ENCODE data around the gene LMX1B.

The LMX1B gene

DNA sequence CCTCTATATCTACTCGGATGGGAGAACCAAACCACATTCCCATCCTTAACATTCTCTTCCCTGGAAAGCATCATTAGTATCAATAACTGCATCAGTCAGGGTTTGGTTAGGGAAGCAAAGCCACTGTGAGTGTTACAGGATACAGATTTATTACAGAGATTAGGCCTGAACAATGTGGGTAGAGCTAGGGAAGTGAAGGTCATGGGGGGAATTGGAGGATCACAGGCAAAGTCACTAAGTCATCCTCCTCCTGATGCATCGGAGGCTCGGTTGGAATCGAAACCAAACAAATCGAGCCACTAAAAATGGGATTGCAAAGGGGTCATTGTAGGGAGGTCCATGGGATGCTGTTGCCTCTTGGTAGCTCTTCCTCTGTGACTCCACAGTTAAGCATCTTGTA lies 129.3 kb downstream of the LMX1B start:
- H3K27ac ChIP-seq (ENCODE audit: insufficient read depth in 1 of 2, low read depth in 1 of 2, low read length in 2 of 2, poor library complexity in 1 of 2, severe bottlenecking in 2 of 2), result no peak overlapping the region
- H3K27me3 ChIP-seq (replicated peaks in 2 of 5; ENCODE audit: control insufficient read depth in 4 of 5, insufficient read depth in 5 of 5, low read length in 4 of 5), result no peaks in the 10 kb centered on the region
- H3K4me3 ChIP-seq (ENCODE audit: control insufficient read depth in 1 of 7, extremely low read depth in 1 of 7, insufficient read depth in 4 of 7, low read depth in 2 of 7, low read length in 6 of 7), result peak overlapping the region in 1 of 7 experiments; percentile 35
- ChIA-PET POLR2A (interaction anchor here (1.2 kb wide), 1 partner anchor 20 kb away, joined by 3 read pairs; no protein-coding TSS in a partner anchor), CTCF (interaction anchor here (1.1 to 7.6 kb wide), 6 partner anchors 15 to 73 kb away, joined by 3 to 60 read pairs (median 6); no protein-coding TSS in a partner anchor)
- peaks cover 0 to 43% (median 34%) of the 10 kb centered on the region in 4 experiments for H3K4me1 ChIP-seq (ENCODE audit: control extremely low read depth in 1 of 4, control insufficient read depth in 4 of 4, insufficient read depth in 4 of 4, low read length in 3 of 4)
- WGBS (ENCODE audit: insufficient coverage), result 0% methylated on average over 2 of the region's 5 CpGs
- H3K36me3 ChIP-seq (ENCODE audit: control insufficient read depth in 4 of 4, insufficient read depth in 4 of 4, low read length in 3 of 4), result no peaks in the 10 kb centered on the region
- peak; percentile 77 to 96 (median 94) for DNase-seq
- no peaks in the 10 kb centered on the region for H3K9me3 ChIP-seq (ENCODE audit: control extremely low read depth in 1 of 5, control insufficient read depth in 4 of 5, insufficient read depth in 2 of 5, low read depth in 1 of 5, low read length in 4 of 5)

DNA sequence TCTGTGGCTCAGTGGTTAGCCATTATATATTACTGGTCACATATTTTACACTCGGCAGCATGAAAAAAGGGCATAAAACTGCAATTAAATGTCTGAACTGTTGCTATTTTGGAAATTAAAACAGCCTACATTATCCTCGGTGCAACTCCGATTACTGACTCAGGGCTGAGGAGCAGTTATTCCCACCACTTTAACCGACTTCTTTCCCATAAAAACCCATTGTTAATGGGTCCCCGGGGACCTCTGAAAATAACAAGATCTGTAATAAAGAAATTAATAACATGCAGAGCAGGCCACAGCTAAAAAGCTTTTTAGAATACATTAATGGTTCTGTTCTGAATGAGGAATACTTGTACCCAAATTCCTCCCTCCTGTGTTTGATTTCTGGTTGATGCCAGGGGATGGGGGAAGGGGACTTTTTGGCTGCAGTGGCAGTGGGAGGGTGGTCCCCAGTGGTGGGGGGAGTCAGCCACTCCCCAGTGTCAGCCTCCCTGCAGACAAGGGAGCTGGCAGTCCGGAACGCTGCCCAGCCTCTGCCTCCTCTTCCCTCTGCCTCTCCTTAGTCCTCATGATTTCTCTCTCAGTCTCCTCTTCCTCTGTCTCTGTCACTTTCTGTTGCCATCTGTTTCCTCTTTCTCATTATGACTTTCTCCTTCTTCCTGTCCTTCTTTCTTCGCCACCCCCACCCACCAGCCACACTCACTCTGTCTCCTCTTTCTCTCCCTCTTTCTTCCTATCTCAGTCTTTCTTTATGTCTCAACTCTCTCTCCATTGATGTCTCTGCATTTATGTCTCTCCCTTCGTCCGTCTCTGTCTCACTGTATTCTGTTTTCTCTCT lies 132.1 kb downstream of the LMX1B start:
- H3K4me1 ChIP-seq (ENCODE audit: control extremely low read depth in 1 of 4, control insufficient read depth in 4 of 4, insufficient read depth in 4 of 4, low read length in 3 of 4), result peaks cover 0 to 44% (median 37%) of the 10 kb centered on the region in 4 experiments
- no peak overlapping the region for H3K27ac ChIP-seq (ENCODE audit: insufficient read depth in 1 of 2, low read depth in 1 of 2, low read length in 2 of 2, poor library complexity in 1 of 2, severe bottlenecking in 2 of 2)
- 34% methylated on average over 5 of the region's 10 CpGs for WGBS (ENCODE audit: insufficient coverage)
- no peaks in the 10 kb centered on the region for H3K27me3 ChIP-seq (replicated peaks in 2 of 5; ENCODE audit: control insufficient read depth in 4 of 5, insufficient read depth in 5 of 5, low read length in 4 of 5)
- ChIA-PET CTCF (interaction anchor here (2.8 to 7.6 kb wide), 2 partner anchors 36 to 41 kb away, joined by 9 to 60 read pairs; no protein-coding TSS in a partner anchor), POLR2A (no interaction called here)
- H3K36me3 ChIP-seq (ENCODE audit: control insufficient read depth in 4 of 4, insufficient read depth in 4 of 4, low read length in 3 of 4), result no peaks in the 10 kb centered on the region
- H3K9me3 ChIP-seq (ENCODE audit: control extremely low read depth in 1 of 5, control insufficient read depth in 4 of 5, insufficient read depth in 2 of 5, low read depth in 1 of 5, low read length in 4 of 5), result no peaks in the 10 kb centered on the region
- DNase-seq, result peak in 2 of 3 donors; percentile 42 to 64
- H3K4me3 ChIP-seq (ENCODE audit: control insufficient read depth in 1 of 7, extremely low read depth in 1 of 7, insufficient read depth in 4 of 7, low read depth in 2 of 7, low read length in 6 of 7), result peak overlapping the region in 2 of 7 experiments; percentile 8 to 36

Measured in common myeloid progenitor, CD34-positive (primary cell).